Posterior cingulate gyrus (tissue), 11 donors: ENCODE results near the gene ZNF263.

ENCODE experiments used
- DNase-seq, 10 donors: peaks; one replicate each; pipeline versions ENCODE4 v3.0.0 to v3.0.0-alpha.2; 2020 to 2021; ENCODE audit warnings: mixed read lengths in 3 of 10
- intact Hi-C: fragments of 100-400 bp; cut with DNase I; formaldehyde crosslinking; loops from one replicate; pipeline ENCODE4 v1.15.1; 2023

Gene ZNF263

GRCh38 chr16:3305109-3306068 lies 22.1 kb downstream of the ZNF263 start, which contains the start of the genes TIGD7 and ZNF75A:
Gene TIGD7 (minus strand): TSS chr16:3305430. CDS start chr16:3300614, 4,816 bp downstream.
Gene ZNF75A (plus strand): TSS chr16:3305497. CDS start chr16:3308429, 2,932 bp downstream.
- intact Hi-C loops, result loop anchor here (1.0 to 10.0 kb wide), 6 partner anchors 22 to 195 kb away; partner anchors contain the start of genes CLUAP1, ZNF174, ZNF263 and ZSCAN32
- DNase-seq, result peak; percentile 86 to 99 (median 94)

DNA sequence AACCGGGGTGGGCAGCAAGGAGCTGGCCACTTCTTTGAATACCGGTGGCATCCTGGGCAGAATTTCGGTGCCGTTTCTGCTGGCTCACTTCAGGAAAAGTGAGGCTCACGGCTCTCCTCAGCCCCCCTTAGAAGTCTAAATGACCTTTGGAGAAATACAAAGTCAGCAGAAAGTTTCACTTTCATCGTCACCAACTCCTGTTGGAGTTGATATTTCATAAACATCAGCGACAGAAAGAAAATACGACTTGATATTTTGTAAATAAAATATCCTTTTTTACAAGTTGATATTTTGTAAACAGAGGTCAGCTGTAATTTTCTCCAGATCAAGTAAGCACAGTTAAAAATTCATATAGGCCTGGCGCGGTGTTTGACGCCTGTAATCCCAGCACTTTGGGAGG lies 22.8 kb downstream of the ZNF263 start:
- intact Hi-C loops, result loop anchor here (2.0 to 10.0 kb wide), 2 partner anchors 59 to 195 kb away; partner anchors contain the start of gene CLUAP1
- no peak for DNase-seq

DNA sequence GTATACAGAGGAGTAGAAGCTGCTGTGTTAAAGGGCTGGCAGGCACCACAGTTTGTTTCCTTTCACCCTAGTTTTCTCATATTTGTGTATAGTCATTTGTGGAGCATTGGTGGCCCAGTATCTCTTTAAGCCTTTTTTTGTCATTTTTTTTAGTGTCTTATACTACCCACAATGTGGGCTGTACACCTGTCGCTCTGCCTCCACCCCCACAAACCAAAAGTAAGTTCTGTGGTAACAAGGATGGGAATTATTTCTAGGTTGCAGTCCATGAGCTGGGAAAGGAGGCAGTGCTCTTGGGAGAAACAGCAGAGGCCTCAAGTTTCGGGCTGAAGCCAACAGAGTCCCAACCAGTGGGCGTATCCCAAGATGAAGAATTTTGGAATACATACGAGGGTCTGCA lies 28.2 kb downstream of the ZNF263 start:
- DNase-seq, result no peak
- intact Hi-C loops, result no loop called here

DNA sequence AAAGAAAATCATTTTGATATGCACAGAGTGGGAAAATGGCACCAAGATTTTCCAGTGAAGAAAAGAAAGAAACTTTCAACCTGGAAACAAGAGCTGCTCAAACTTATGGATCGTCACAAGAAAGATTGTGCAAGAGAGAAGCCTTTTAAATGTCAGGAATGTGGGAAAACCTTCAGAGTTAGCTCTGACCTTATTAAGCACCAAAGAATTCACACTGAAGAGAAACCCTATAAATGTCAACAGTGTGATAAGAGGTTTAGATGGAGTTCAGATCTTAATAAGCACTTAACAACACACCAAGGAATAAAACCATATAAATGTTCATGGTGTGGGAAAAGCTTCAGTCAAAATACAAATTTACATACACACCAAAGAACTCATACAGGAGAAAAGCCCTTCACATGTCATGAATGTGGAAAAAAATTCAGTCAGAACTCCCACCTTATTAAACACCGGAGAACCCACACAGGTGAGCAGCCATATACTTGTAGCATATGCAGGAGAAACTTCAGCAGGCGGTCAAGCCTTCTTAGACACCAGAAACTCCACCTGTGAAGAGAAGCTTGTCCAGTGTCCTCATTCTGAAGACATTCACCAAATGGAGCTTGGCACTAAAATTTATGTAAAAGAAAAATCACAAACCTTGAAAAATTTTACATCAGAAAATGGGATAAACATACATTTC lies 34.2 kb downstream of the ZNF263 start:
- intact Hi-C loops, result no loop called here
- no peak for DNase-seq

DNA sequence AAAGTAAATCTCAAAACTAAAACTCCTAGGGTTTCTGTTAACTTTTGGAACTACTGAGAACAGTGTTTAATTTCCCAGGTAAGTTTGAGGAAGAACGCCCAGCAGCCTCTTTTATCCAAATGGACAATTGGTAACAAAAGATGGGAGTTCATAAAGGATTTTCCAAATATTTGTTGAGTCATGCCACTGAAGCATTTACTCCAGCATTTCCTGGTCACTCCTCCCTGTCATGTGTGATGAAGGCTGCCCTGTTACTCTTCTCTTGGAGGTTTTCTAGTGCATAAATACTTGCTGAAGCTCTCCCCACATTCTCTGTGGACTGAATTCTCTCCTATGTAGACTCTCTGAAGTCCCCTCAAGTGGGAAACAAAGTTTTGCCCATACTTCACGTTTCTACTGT lies 38.5 kb downstream of the ZNF263 start:
- no peak for DNase-seq
- intact Hi-C loops, result no loop called here

- intact Hi-C loops, result no loop called here
- no peak for DNase-seq
Measured at GRCh38 chr16:3327514-3327913, 44.2 kb downstream of the ZNF263 start.

GRCh38 chr16:3328104-3328503 lies 44.8 kb downstream of the ZNF263 start:
- DNase-seq, result no peak
- intact Hi-C loops, result no loop called here

DNA sequence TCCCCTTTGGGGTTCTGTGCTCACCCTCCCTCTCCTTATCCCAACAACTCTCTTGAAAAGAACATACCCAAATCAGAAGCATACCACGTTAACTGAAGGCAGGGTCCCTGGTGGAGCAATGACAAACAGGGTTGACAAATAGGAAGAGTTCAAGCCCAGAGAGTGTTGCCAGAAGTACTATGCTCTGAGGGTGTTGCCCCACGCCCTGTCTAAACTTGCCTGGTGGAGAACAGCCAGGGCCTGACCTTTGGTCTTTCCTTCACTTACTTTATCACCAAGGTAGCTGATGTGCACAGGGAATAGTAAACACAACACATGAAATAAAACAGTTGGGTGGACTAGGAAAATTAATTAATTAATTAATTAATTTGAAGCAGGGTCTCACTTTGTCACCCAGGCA lies 45.4 kb downstream of the ZNF263 start:
- intact Hi-C loops, result no loop called here

More for the DNA sequence above, 45.4 kb downstream of the ZNF263 start:
- DNase-seq, result no peak
